Right hindlimb (tissue), 1 donor: ENCODE results near the gene PDZRN4.
"Not testable (repeated sequence)": the region's sequence is repeated elsewhere in the genome, so short reads cannot be mapped to it uniquely, and the experiment has no call there.

Experiments used
- DNase-seq: peaks from one replicate; pipeline ENCODE4 v3.0.0-alpha.2; 2018

The PDZRN4 gene

GRCh38 chr12:41287500-41288141 lies 99.5 kb downstream of the PDZRN4 start:
- no peak for DNase-seq

- no peak for DNase-seq
Observed at GRCh38 chr12:41288142-41288811, 100.2 kb downstream of the PDZRN4 start.

DNA sequence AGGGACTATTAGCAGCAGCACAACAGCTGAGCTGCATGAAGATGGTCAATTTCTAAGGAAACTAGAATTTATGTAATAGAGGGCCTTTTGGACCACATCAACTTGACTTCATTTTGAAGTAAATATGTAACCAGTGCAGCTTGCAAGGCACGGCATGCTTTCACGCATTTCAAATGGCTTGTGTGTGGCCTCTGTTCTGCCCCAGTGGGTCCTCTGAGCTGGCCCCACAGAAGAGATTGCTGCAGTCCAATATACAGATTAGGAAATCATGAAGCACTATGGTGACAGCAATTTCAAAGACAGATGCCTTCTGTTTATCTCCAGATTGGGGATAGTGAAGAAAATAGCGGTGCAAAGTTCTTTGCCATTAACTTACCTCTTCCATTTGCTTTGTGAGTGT lies 101.4 kb downstream of the PDZRN4 start:
- no peak for DNase-seq

DNA sequence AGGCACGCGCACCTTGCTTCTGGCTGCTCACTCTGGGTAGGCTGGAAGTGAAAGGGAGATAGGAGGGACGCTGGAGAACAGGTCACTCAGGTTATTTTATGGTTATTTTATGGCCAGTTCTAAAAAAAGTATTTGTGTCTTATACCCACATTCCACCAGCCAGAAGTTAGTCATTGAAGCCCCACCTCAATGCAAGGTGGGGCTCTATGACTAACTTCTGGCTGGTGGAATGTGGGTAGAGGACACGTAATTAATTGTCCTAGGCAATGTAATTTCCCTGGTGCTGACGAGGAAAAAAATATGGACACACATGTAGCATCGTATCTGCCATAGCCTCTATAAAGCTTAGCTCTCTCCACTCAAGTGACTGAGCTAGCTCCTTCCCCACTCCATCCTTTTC lies 104.9 kb downstream of the PDZRN4 start:
- DNase-seq = no peak

GRCh38 chr12:41293461-41293860 lies 105.3 kb downstream of the PDZRN4 start:
- DNase-seq = no peak

DNA sequence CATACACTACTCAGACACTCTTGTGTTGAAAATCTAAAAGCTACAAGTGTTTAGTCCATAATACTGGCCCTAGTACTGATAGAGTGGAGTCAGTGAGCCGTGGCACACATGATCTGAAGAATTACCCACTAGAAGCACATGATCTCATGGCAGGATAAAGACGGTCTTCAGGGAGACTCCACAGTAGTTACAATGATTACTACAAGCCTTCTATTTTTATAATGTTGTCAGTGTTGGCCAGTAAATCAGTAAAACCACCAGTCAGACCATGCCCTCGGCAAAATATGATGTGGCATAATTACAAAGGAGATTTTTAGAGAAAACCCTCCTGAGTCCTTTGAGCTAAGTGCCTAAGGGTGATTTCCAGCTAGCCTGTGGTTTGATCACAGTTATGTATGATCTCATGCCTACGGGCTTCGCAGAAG lies 114.9 kb downstream of the PDZRN4 start:
- no peak for DNase-seq

- no peak for DNase-seq
Observed at GRCh38 chr12:41304526-41304925, 116.4 kb downstream of the PDZRN4 start.

GRCh38 chr12:41310367-41310766 lies 122.2 kb downstream of the PDZRN4 start:
- DNase-seq = no peak

DNA sequence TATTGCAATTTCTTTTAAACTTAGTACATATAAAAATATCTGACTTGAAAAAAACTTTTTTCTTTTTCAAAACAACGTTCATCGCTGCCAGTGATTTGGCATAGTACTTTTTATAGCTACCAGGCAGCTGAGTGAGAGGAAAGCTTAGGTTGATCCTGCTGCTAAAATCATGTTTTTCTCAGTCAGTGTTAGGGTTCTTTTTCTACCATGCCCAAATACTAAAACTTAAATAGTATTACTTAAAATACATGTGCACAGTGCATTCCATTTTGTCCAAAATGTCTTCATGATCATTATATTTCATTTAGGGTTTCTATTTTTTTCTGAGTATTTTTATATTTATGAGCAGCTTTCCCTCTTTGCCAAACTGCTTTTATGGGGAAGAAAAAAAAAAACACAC lies 123.8 kb downstream of the PDZRN4 start:
- DNase-seq = no peak

- DNase-seq = not testable (repeated sequence)
Observed at GRCh38 chr12:41312451-41312850, 124.3 kb downstream of the PDZRN4 start.

DNA sequence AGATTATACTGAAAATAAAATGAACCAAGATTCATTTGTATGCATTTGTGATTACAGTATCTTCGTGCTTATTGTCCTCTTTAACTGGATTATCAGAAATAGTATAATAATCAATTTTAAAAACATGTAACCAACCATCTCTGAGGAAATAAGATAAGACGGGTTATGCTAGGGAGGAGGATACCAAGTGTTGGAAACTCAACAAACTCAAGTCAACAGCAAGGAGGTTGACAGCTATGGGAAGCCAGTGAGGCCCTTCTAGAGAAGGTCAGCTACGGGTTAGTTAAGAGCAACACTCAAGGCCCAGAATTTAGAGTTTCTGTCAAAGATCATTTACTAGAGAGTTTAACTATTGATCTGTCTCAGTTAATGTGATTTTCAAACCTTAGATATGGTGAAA lies 137.2 kb downstream of the PDZRN4 start:
- no peak for DNase-seq

- no peak for DNase-seq
Observed at GRCh38 chr12:41327096-41327895, 139.2 kb downstream of the PDZRN4 start.

DNA sequence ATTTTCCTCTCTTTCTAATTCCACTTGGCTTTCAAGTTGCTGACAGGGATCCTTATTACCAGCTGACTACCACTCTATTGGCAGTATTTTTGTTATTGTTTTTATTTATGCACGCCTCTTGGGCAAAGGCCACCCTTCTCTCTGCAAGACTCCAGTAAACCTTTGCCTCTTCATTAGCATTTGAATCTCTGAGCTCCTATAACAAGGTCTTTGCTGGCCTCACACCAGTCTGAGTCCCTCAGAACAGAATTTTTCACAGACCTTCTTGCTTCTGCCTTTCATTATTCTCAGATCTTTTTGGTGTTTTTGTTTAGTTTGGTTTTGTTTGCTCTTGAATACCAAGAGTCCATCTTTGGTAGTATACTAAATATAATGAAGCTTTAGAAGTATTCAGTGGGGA lies 145.9 kb downstream of the PDZRN4 start:
- DNase-seq = no peak

GRCh38 chr12:41334390-41334789 lies 146.3 kb downstream of the PDZRN4 start:
- DNase-seq = no peak

- DNase-seq = no peak
Observed at GRCh38 chr12:41336041-41336549, 148.0 kb downstream of the PDZRN4 start.

DNA sequence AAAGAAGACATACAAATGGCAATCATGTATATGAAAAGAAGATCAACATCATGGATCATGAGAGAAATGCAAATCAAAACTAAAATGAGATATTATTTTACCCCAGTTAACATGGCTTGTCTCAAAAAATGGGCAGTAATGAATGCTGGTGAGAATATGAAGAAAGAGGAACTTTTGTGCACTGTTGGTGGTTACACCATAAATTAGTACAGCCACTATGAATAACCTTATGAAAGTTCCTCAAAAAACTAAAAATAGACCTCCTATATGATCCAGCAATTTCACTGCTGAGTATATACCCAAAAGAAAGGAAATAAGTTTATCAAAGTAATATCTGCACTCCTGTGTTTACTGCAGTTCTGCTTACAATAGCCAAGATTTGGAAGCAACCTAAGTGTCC lies 151.7 kb downstream of the PDZRN4 start:
- DNase-seq = no peak

- no peak for DNase-seq
Observed at GRCh38 chr12:41344776-41345470, 156.8 kb downstream of the PDZRN4 start.

- no peak for DNase-seq
Observed at GRCh38 chr12:41348198-41348597, 160.1 kb downstream of the PDZRN4 start.

DNA sequence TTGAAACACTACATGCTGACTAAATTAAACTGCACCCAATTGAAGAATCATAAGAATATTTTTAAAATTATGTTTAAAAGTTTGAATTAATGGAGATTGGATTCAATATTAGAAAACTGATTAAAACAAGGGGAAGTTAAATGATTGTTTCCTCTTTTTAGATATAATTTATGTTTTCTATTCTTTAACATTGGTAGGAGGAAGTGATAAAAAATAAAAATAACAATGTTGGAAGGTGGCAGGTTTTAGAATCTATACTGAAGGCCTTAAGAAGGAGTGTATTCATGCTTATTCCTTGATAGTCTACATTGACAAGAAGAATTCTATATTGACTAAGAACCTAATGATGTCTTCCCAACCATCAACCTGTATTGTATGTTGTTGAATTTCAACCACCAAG lies 168.1 kb downstream of the PDZRN4 start:
- DNase-seq = no peak

DNA sequence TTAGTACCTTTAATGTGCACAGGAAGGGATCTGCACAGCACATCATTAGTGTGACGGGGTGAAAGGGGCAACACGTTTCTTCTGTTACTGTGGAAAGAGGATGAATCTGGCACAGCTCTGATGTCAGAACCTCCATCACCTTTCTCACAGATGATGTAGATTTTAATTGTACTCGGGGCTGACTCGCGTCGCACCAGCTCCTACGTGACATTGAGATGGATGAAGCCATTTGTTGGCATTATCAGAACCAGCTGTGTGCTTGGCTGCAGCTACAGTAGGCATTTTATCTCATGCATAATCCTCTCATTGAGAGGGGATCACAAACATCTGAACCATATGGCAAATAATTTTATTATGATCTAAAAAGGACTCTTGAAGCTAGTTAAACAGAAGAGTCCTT lies 173.6 kb downstream of the PDZRN4 start:
- peak; percentile 30 for DNase-seq

DNA sequence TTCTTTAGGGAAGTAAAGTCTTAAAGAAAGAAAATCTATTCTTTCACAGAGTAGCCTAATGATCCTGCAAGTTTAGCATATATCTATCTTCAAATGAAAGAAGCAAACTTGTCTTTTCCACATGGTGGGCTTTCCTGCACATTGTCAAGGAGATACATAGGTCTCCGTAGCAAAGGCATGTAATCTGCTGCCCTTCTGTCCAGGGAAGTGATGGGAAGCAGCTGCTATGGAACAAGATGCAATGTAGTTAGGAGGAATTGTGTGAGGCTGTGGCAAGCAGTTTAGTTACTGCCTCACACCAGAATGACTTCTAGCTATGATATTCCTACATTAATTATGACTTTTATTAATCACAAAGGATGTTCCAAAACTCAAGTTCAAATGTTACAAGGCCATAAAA lies 174.4 kb downstream of the PDZRN4 start:
- DNase-seq = no peak

DNA sequence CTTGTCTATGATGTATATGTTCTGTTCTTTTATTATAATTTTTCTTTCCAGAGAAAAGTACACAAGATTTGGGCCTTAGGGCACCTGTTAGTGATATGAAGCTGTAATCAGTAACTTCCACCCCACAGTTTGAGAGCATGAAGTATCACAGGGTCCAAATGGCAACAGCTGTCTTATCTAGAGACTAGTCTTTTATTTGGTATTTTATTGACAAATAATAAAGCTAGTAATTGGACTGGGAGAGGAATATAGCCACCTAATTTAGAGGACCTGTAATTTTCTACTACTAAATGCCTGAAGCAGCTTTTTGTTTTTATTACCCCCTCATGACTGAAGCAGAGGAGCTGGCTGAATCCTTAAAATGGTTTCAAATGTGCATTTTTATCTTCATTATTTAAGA lies 174.8 kb downstream of the PDZRN4 start:
- no peak for DNase-seq

DNA sequence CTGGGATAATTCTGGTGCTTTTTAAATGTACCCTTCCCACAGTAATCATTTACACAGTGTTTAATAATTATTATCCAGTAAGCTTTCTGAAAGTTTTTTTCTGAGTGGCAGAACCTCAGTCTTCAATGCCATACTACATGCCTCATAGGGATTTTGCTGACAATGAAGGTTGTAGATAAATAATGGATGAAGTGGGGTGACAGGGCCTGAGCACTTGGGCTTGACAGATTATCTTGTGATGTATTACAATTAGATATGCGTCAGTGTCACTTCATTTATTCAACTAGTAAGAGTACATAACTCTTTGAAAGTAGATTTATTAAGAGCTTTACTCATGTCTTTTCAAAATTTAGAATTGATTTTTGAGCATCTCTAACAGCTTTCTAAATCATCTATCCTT lies 176.1 kb downstream of the PDZRN4 start:
- no peak for DNase-seq
